MM.1S (cell line): ENCODE data around the gene CD248.

Source experiments
- EZH2 ChIP-seq: fragments of 300-600 bp; sonication (generic); optimal IDR thresholded peaks from 2 replicates; pipeline ENCODE3; 2017; ENCODE audit warnings: low read depth, mild to moderate bottlenecking, antibody characterized with exemption, low read length, mixed read lengths
- EZH2phosphoT487 ChIP-seq: fragments of 300-600 bp; sonication (generic); IDR thresholded peaks from 2 replicates; pipeline ENCODE4 v1.6.1; 2018; ENCODE audit warnings: antibody characterized with exemption, low read length
- TF ChIP-seq, protein P1 (sequence below): fragments of 300-600 bp; sonication (generic); IDR thresholded peaks from 2 replicates; pipeline ENCODE4 v1.5.1; 2016; ENCODE audit warnings: antibody characterized with exemption, low read length, mixed read lengths

DNA sequence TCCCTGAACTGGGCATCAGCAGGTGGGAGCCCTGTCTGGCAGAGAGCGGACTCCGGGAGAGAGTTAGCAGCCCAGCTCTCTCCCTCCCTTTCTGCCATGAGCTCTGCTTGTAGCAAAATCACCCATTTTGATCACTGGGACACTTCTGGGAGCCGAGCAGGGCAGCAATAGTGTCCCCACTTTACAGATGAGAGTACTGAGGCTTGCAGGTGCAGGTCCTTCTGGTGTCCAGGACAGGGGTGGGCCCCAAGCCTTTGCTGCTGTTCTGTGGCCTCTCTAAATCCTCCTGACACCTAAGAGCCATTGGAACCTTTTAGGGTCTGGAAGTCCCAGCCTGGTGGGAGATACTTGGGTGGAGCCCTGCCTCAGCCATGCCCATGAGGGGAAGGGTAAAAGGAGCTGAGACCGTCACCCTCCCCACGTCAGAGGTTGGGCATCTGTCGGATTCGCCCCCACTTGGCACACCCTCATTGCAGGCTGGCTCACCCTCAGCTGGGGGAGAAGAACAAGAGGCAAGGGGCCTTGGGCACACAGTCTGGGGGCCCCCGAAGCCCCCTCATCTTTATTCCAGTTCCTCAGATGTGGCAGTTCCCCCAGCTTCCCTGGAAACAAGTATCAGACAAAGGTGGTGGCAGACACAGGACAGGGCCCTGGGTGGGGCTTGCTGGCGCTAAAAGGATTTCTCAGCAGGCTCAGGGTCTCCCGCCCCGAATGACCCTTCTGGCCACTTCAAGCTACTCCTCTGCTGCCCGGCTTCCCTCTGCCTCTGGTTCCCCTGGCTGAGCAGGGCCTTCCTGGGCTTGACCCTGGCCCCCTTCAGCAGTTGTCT lies 14.9 kb upstream of the CD248 start:
- TF ChIP-seq, protein P1, sequence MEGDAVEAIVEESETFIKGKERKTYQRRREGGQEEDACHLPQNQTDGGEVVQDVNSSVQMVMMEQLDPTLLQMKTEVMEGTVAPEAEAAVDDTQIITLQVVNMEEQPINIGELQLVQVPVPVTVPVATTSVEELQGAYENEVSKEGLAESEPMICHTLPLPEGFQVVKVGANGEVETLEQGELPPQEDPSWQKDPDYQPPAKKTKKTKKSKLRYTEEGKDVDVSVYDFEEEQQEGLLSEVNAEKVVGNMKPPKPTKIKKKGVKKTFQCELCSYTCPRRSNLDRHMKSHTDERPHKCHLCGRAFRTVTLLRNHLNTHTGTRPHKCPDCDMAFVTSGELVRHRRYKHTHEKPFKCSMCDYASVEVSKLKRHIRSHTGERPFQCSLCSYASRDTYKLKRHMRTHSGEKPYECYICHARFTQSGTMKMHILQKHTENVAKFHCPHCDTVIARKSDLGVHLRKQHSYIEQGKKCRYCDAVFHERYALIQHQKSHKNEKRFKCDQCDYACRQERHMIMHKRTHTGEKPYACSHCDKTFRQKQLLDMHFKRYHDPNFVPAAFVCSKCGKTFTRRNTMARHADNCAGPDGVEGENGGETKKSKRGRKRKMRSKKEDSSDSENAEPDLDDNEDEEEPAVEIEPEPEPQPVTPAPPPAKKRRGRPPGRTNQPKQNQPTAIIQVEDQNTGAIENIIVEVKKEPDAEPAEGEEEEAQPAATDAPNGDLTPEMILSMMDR: no peak
- TF ChIP-seq EZH2: no peak
- no peak for TF ChIP-seq EZH2phosphoT487
